A549 (cell line): ENCODE results near the gene SPNS2. TPM values are rescaled to one million over a fixed set of nuclear protein-coding genes. Genes with fewer than 3 reads are reported as not detected.

Experiments used
- ATAC-seq, 2 experiments: fragments of 200-7000 bp in 1 of 2; fragments of >200 bp in 1 of 2; cut with Nextera tagmentation in 1 of 2; cut with Tn5 transposase in 1 of 2; 3 replicates each; pipeline versions ENCODE4 v1.8.0 to v1.9.1; 2018 to 2020; ENCODE audit warnings: mild to moderate bottlenecking in 1 of 2, moderate library complexity in 1 of 2
- CTCF ChIA-PET: fragments of 300-600 bp; sonication (Branson Sonifier 250); formaldehyde crosslinking; extraction: SDS; loops from one replicate; lab custom pipeline; 2021; ENCODE audit warnings: antibody characterized with exemption, inconsistent platforms; lab: Yijun Ruan, JAX
- POLR2A ChIA-PET: fragments of 350-600 bp; formaldehyde crosslinking; extraction: SDS; loops from one replicate; lab custom pipeline; 2021; ENCODE audit warnings: antibody characterized with exemption, inconsistent platforms; lab: Yijun Ruan, JAX
- DNase-seq, 2 experiments: peaks; one replicate each; pipeline versions ENCODE4 v3.0.0 to v3.0.0-alpha.2; 2011 to 2016; ENCODE audit warnings: low read depth in 1 of 2, low spot score in 1 of 2
- FAIRE-seq: peaks from 2 replicates; lab custom pipeline; 2011; peaks lifted over from hg19 to GRCh38; lab: Jason Lieb, UNC
- H3K27ac ChIP-seq, 2 experiments: fragments of >200 bp; sonication (Bioruptor Twin); formaldehyde crosslinking; 3 replicates each; pipeline ENCODE4 v1.5.1; 2016 to 2017
- H3K4me1 ChIP-seq: fragments of >200 bp; sonication (Bioruptor Twin); formaldehyde crosslinking; 3 replicates; pipeline ENCODE4 v1.6.1; 2016
- H3K4me2 ChIP-seq: fragments of >200 bp; sonication (Bioruptor Twin); formaldehyde crosslinking; 3 replicates; pipeline ENCODE4 v1.6.1; 2016
- H3K4me3 ChIP-seq: fragments of >200 bp; sonication (Bioruptor Twin); formaldehyde crosslinking; 3 replicates; pipeline ENCODE4 v1.5.1; 2016
- H3K9me3 ChIP-seq: fragments of >200 bp; sonication (Bioruptor Twin); formaldehyde crosslinking; 3 replicates; pipeline ENCODE4 v1.6.1; 2016
- BHLHE40 ChIP-seq: IDR thresholded peaks from 2 replicates; pipeline ENCODE4 v1.6.1; 2012; ENCODE audit warnings: low read depth, low read length, inconsistent platforms
- CTCF ChIP-seq: fragments of >200 bp; sonication (Bioruptor Twin); formaldehyde crosslinking; IDR thresholded peaks from 3 replicates; pipeline ENCODE4 v1.5.1; 2016
- E2F6 ChIP-seq: IDR thresholded peaks from 2 replicates; pipeline ENCODE4 v1.6.1; 2012; ENCODE audit warnings: low read depth, borderline replicate concordance
- ESRRA ChIP-seq: fragments of 150-350 bp; IDR thresholded peaks from 2 replicates; pipeline ENCODE4 v1.6.1; 2014; ENCODE audit warnings: mild to moderate bottlenecking, low read length, borderline replicate concordance
- FOSL2 ChIP-seq, 2 experiments: fragments of 450-650 bp in 1 of 2; fragments of >200 bp in 1 of 2; sonication (Bioruptor Twin) in 1 of 2; formaldehyde crosslinking; IDR thresholded peaks; 2 replicates each; pipeline versions ENCODE4 v1.5.0 to v1.6.1; 2016 to 2020; ENCODE audit warnings: mild to moderate bottlenecking in 1 of 2, moderate library complexity in 1 of 2
- HEYL ChIP-seq: fragments of 250-450 bp; sonication (Bioruptor Pico); IDR thresholded peaks from 2 replicates; pipeline ENCODE4 v1.8.0; 2021; ENCODE audit warnings: mild to moderate bottlenecking, moderate library complexity
- HOXA7 ChIP-seq: fragments of 250-450 bp; sonication (Bioruptor Pico); IDR thresholded peaks from 2 replicates; pipeline ENCODE4 v1.5.0; 2020; ENCODE audit warnings: mild to moderate bottlenecking, moderate library complexity
- HOXB5 ChIP-seq: fragments of 250-450 bp; sonication (Bioruptor Pico); IDR thresholded peaks from 2 replicates; pipeline ENCODE4 v1.5.0; 2020; ENCODE audit warnings: mild to moderate bottlenecking, moderate library complexity
- JUN ChIP-seq, 2 experiments: fragments of >200 bp; sonication (Bioruptor Twin); formaldehyde crosslinking; IDR thresholded peaks; 2 replicates in 1 of 2; 3 replicates in 1 of 2; pipeline ENCODE4 v1.6.1; 2016 to 2017
- JUNB ChIP-seq: fragments of >200 bp; sonication (Bioruptor Twin); formaldehyde crosslinking; IDR thresholded peaks from 2 replicates; pipeline ENCODE4 v1.6.1; 2016
- KDM5A ChIP-seq: fragments of 200-600 bp; sonication (generic); IDR thresholded peaks from 2 replicates; pipeline ENCODE4 v1.6.1; 2016; ENCODE audit warnings: antibody characterized with exemption, mild to moderate bottlenecking
- MAFK ChIP-seq: fragments of 450-650 bp; IDR thresholded peaks from 2 replicates; pipeline ENCODE4 v1.6.1; 2014; ENCODE audit not compliant: partially characterized antibody
- NFE2L2 ChIP-seq: fragments of 150-350 bp; conservative IDR thresholded peaks from 2 replicates; pipeline ENCODE4 v1.6.1; 2014; ENCODE audit warnings: low read length
- NPAS2 ChIP-seq: fragments of 250-450 bp; sonication (Bioruptor Pico); IDR thresholded peaks from 2 replicates; pipeline ENCODE4 v1.8.0; 2022; ENCODE audit warnings: mild to moderate bottlenecking, moderate library complexity, borderline replicate concordance
- NR3C1 ChIP-seq: fragments of >200 bp; sonication (Bioruptor Twin); formaldehyde crosslinking; IDR thresholded peaks from 3 replicates; pipeline ENCODE4 v1.6.1; 2017
- RAD21 ChIP-seq, 2 experiments: fragments of >200 bp in 1 of 2; sonication (Bioruptor Twin) in 1 of 2; formaldehyde crosslinking in 1 of 2; IDR thresholded peaks in 1 of 2; conservative IDR thresholded peaks in 1 of 2; 2 replicates in 1 of 2; 3 replicates in 1 of 2; pipeline ENCODE4 v1.6.1; 2012 to 2018; ENCODE audit warnings: inconsistent platforms in 1 of 2
- RNF2 ChIP-seq: fragments of 200-600 bp; sonication (generic); IDR thresholded peaks from 2 replicates; pipeline ENCODE4 v1.6.1; 2016; ENCODE audit warnings: low read depth, mild to moderate bottlenecking, antibody characterized with exemption, moderate library complexity, borderline replicate concordance
- SMC3 ChIP-seq: fragments of >200 bp; sonication (Bioruptor Twin); formaldehyde crosslinking; IDR thresholded peaks from 3 replicates; pipeline ENCODE4 v1.6.1; 2018; ENCODE audit warnings: inconsistent platforms
- TP53 ChIP-seq: fragments of 250-450 bp; sonication (Bioruptor Pico); IDR thresholded peaks from 2 replicates; pipeline ENCODE4 v1.5.0; 2021; ENCODE audit warnings: mild to moderate bottlenecking, moderate library complexity
- WGBS: methylation state at CpG from one replicate; pipeline ENCODE4 v1.1.6; 2017; ENCODE audit errors: missing lambda C conversion rate; 5-methylcytosine and 5-hydroxymethylcytosine counted together
- polyA plus RNA-seq, 4 experiments: library from polyadenylated mRNA; depleted of rRNA in 3 of 4; stranded (reverse); fragments of >200 nt; fragmentation: RNase III in 1 of 4; extraction: RNeasy Plus Mini Kit Qiagen cat#74134 plus additional on column Dnase treatment in 1 of 4; gene quantifications; 2 replicates in 3 of 4; 3 replicates in 1 of 4; pipeline ENCODE4 v1.2.3, GENCODE V29; 2011 to 2017

Gene SPNS2
- polyA plus RNA-seq, 2 of the 4 experiments (the other 2 are of a cell fraction) = 0.27 to 0.46 TPM

GRCh38 chr17:4539025-4539424, 40.3 kb downstream of the SPNS2 start:
- CTCF ChIA-PET = interaction anchor here (1.1 to 3.6 kb wide), 6 partner anchors 14 to 119 kb away, joined by 3 to 25 read pairs (median 4); no protein-coding TSS in a partner anchor
- Histone ChIP-seq H3K9me3 (no peaks in the 10 kb centered on the region), H3K4me3 (no peak overlapping the region), H3K27ac (no peak overlapping the region), H3K4me1 (peaks cover 13% of the 10 kb centered on the region), H3K4me2 (no peak overlapping the region)
- DNase-seq = no peak
- TF ChIP-seq MAFK (no peak), NR3C1 (no peak), KDM5A (no peak), NPAS2 (CRISPR knock-in tag) (no peak)
- 84% methylated on average over 8 of the region's 8 CpGs for WGBS
- POLR2A ChIA-PET = interaction anchor here (2.1 kb wide), 1 partner anchor 16 kb away, joined by 8 read pairs; the partner anchor contains the start of gene MYBBP1A
- no peak for ATAC-seq
- FAIRE-seq = no peak

GRCh38 chr17:4539576-4540223, 41.0 kb downstream of the SPNS2 start:
- no peak for ATAC-seq
- H3K4me3 ChIP-seq = no peak overlapping the region
- no peak for DNase-seq
- TF ChIP-seq BHLHE40 (no peak), HEYL (CRISPR knock-in tag) (no peak), JUNB (no peak), JUN (IDR thresholded peaks at IDR 0.05) (no peak), E2F6 (no peak), ESRRA (no peak), TP53 (CRISPR knock-in tag) (no peak), HOXA7 (CRISPR knock-in tag) (no peak), SMC3 (no peak), RNF2 (no peak), NR3C1 (no peak), NFE2L2 (no peak)
- H3K4me1 ChIP-seq = peaks cover 6% of the 10 kb centered on the region
- 92% methylated on average over 22 of the region's 26 CpGs for WGBS
- no peaks in the 10 kb centered on the region for H3K9me3 ChIP-seq
- ChIA-PET POLR2A (no interaction called here), CTCF (interaction anchor here (0.7 to 13.0 kb wide), 9 partner anchors 9 to 120 kb away, joined by 3 to 99 read pairs (median 4); no protein-coding TSS in a partner anchor)
- no peak overlapping the region for H3K4me2 ChIP-seq
- FAIRE-seq = no peak
- no peak overlapping the region for H3K27ac ChIP-seq

GRCh38 chr17:4540224-4540651, 41.6 kb downstream of the SPNS2 start:
- Histone ChIP-seq H3K4me3 (no peak overlapping the region), H3K9me3 (no peaks in the 10 kb centered on the region), H3K4me1 (peaks cover 1% of the 10 kb centered on the region; the same call in 2 of the 3 replicates)
- 60% methylated on average over 7 of the region's 14 CpGs for WGBS
- ChIA-PET CTCF (interaction anchor here (0.7 to 13.0 kb wide), 7 partner anchors 9 to 119 kb away, joined by 3 to 99 read pairs (median 4); no protein-coding TSS in a partner anchor), POLR2A (no interaction called here)
- no peak for DNase-seq
- TF ChIP-seq RAD21 (conservative IDR thresholded peaks at IDR 0.05 in 1 of 2, IDR thresholded peaks at IDR 0.05 in 1 of 2) = 0 out of 5 replicates have a peak, but pooled peaks of 1 of the 2 experiments have one; percentile 20
- peak; percentile 36 for TF ChIP-seq CTCF
- 0 out of 5 replicates have a peak, but pooled peaks of 1 of the 2 experiments have one; percentile 17 for TF ChIP-seq JUN (IDR thresholded peaks at IDR 0.05)
- TF ChIP-seq HOXB5 (CRISPR knock-in tag) = no peak
- no peak for TF ChIP-seq FOSL2 (IDR thresholded peaks at IDR 0.05)
- no peak for TF ChIP-seq FOSL2 (CRISPR knock-in tag; IDR thresholded peaks at IDR 0.05)
- TF ChIP-seq, all 56 proteins: peak for 3
- ATAC-seq (peak in 1 of 2 experiments; percentile 24; a peak in 3 of 6 replicates), FAIRE-seq (no peak)
- Histone ChIP-seq H3K4me2 (no peak overlapping the region), H3K27ac (no peak overlapping the region)
